ENCODE measurements around the gene TLL2.

GRCh38 chr10:96496281-96496925, 17.3 kb downstream of the TLL2 start:
- TF ChIP-seq GATA3 (IDR thresholded peaks at IDR 0.05; ENCODE audit: low read depth, low read length), result no peak
- TF ChIP-seq GATA2 (IDR thresholded peaks at IDR 0.05; ENCODE audit: low read depth, low read length), result no peak

Measured in SH-SY5Y (cell line).